Hepatocyte (in vitro differentiated cells): ENCODE results near the gene PDZD4. TPM values are rescaled to one million over a fixed set of nuclear protein-coding genes. Genes with fewer than 3 reads are reported as not detected.

ENCODE experiments used
- DNase-seq: peaks from one replicate; pipeline ENCODE4 v3.0.0-alpha.2; 2016; ENCODE audit warnings: low spot score
- H2AFZ ChIP-seq: fragments of 200-600 bp; sonication (generic); 2 replicates; pipeline ENCODE4 v1.6.0; 2016; ENCODE audit warnings: antibody characterized with exemption, mild to moderate bottlenecking
- H3K27ac ChIP-seq: fragments of 200-600 bp; sonication (generic); 2 replicates; pipeline ENCODE4 v1.5.1; 2016; ENCODE audit warnings: mild to moderate bottlenecking
- H3K27me3 ChIP-seq: fragments of 200-600 bp; sonication (generic); 2 replicates; pipeline ENCODE4 v1.6.1; 2016
- H3K36me3 ChIP-seq: fragments of 200-600 bp; sonication (generic); replicated peaks from 2 replicates; pipeline ENCODE4 v1.5.1; 2016; ENCODE audit warnings: low read depth; ENCODE audit not compliant: insufficient read depth
- H3K4me1 ChIP-seq: fragments of 200-600 bp; sonication (generic); 2 replicates; pipeline ENCODE4 v1.5.1; 2016; ENCODE audit warnings: mild to moderate bottlenecking, moderate library complexity; ENCODE audit not compliant: insufficient read depth
- H3K4me2 ChIP-seq: fragments of 200-600 bp; sonication (generic); 2 replicates; pipeline ENCODE4 v1.6.0; 2016
- H3K4me3 ChIP-seq: fragments of 200-600 bp; sonication (generic); 2 replicates; pipeline ENCODE4 v1.5.1; 2016; ENCODE audit warnings: mild to moderate bottlenecking
- H3K79me2 ChIP-seq: fragments of 200-600 bp; sonication (generic); 2 replicates; pipeline ENCODE4 v1.6.0; 2017; ENCODE audit warnings: mild to moderate bottlenecking
- H3K9me2 ChIP-seq: fragments of 200-600 bp; sonication (generic); replicated peaks from 2 replicates; pipeline ENCODE4 v1.6.0; 2017; ENCODE audit warnings: mild to moderate bottlenecking; ENCODE audit not compliant: insufficient read depth
- H3K9me3 ChIP-seq: fragments of 200-600 bp; sonication (generic); 2 replicates; pipeline ENCODE4 v1.5.1; 2016; ENCODE audit warnings: low read depth, mild to moderate bottlenecking
- H4K20me1 ChIP-seq: fragments of 200-600 bp; sonication (generic); 2 replicates; pipeline ENCODE4 v1.6.0; 2016; ENCODE audit warnings: mild to moderate bottlenecking; ENCODE audit not compliant: insufficient read depth, poor library complexity, severe bottlenecking
- CTCF ChIP-seq: fragments of 200-600 bp; sonication (generic); IDR thresholded peaks from 2 replicates; pipeline ENCODE4 v1.5.1; 2016; ENCODE audit warnings: antibody characterized with exemption, mild to moderate bottlenecking; ENCODE audit not compliant: poor library complexity
- EZH2 ChIP-seq: fragments of 200-600 bp; sonication (generic); IDR thresholded peaks from 2 replicates; pipeline ENCODE4 v1.6.1; 2016; ENCODE audit warnings: antibody characterized with exemption, mild to moderate bottlenecking, borderline replicate concordance
- EZH2phosphoT487 ChIP-seq: fragments of 200-600 bp; sonication (generic); IDR thresholded peaks from one replicate; pipeline ENCODE4 v1.6.1; 2018; ENCODE audit warnings: antibody characterized with exemption, mild to moderate bottlenecking, low read depth, moderate library complexity; ENCODE audit not compliant: unreplicated experiment, severe bottlenecking
- WGBS: methylation state at CpG from one replicate; pipeline ENCODE4 v1.1.6; 2016; ENCODE audit warnings: low lambda C conversion rate; ENCODE audit errors: missing lambda C conversion rate; 5-methylcytosine and 5-hydroxymethylcytosine counted together
- polyA plus RNA-seq: library from polyadenylated mRNA; unstranded; fragments of >200 nt; fragmentation: Nextera tagmentation; extraction: Ambion mirVana; gene quantifications from 2 replicates; pipeline ENCODE4 v1.2.1, GENCODE V29; 2016
- total RNA-seq: library from RNA; depleted of rRNA; stranded (reverse); fragments of >200 nt; gene quantifications from 2 replicates; pipeline ENCODE4 v1.2.3, GENCODE V29; 2014

Gene PDZD4
- total and polyA plus RNA-seq, 2 experiments from 2014 or later: 0.59 to 2.8 TPM

GRCh38 chrX:153792368-153792767 is 38.0 kb downstream of the PDZD4 start:
- Histone ChIP-seq H2AFZ (no peak overlapping the region), H3K4me2 (no peak overlapping the region), H3K9me2 (no peaks in the 10 kb centered on the region), H3K4me1 (peaks cover 9% of the 10 kb centered on the region), H3K36me3 (no peaks in the 10 kb centered on the region), H3K79me2 (peaks cover 37% of the 10 kb centered on the region), H3K9me3 (no peaks in the 10 kb centered on the region), H4K20me1 (no peaks in the 10 kb centered on the region), H3K27me3 (no peaks in the 10 kb centered on the region), H3K4me3 (no peak overlapping the region), H3K27ac (no peak overlapping the region)
- no peak for DNase-seq
- TF ChIP-seq EZH2phosphoT487 (no peak), CTCF (no peak), EZH2 (no peak)
- whole genome bisulfite sequencing: 84% methylated on average over 6 of the region's 6 CpGs

- H3K36me3 ChIP-seq: no peaks in the 10 kb centered on the region
- no peak for DNase-seq
- TF ChIP-seq EZH2: no peak
- no peak for TF ChIP-seq EZH2phosphoT487
- TF ChIP-seq CTCF: no peak
- peaks cover 36% of the 10 kb centered on the region for H3K79me2 ChIP-seq
- H3K4me2 ChIP-seq: no peak overlapping the region
- no peaks in the 10 kb centered on the region for H4K20me1 ChIP-seq
- no peaks in the 10 kb centered on the region for H3K9me2 ChIP-seq
- H3K27me3 ChIP-seq: no peaks in the 10 kb centered on the region
- H3K27ac ChIP-seq: no peak overlapping the region
- no peaks in the 10 kb centered on the region for H3K9me3 ChIP-seq
- H3K4me3 ChIP-seq: no peak overlapping the region
- H2AFZ ChIP-seq: no peak overlapping the region
- 83% methylated on average over 17 of the region's 17 CpGs for WGBS
- peaks cover 9% of the 10 kb centered on the region for H3K4me1 ChIP-seq
These were observed 39.1 kb downstream of the PDZD4 start for GRCh38 chrX:153791104-153791852.

- Histone ChIP-seq H3K79me2 (peaks cover 23% of the 10 kb centered on the region), H3K4me2 (no peak overlapping the region), H3K9me3 (no peaks in the 10 kb centered on the region), H3K27me3 (no peaks in the 10 kb centered on the region), H3K4me3 (no peak overlapping the region), H2AFZ (no peak overlapping the region), H3K9me2 (no peaks in the 10 kb centered on the region), H3K4me1 (peaks cover 4% of the 10 kb centered on the region), H4K20me1 (no peaks in the 10 kb centered on the region), H3K36me3 (no peaks in the 10 kb centered on the region), H3K27ac (no peak overlapping the region)
- TF ChIP-seq CTCF (no peak), EZH2 (no peak), EZH2phosphoT487 (no peak)
- no peak for DNase-seq
- WGBS: 89% methylated on average over 12 of the region's 12 CpGs
These were observed 40.7 kb downstream of the PDZD4 start for GRCh38 chrX:153789654-153790053.
